Omental fat pad (tissue), 4 donors: ENCODE results near the gene DCLK2. TPM values are rescaled to one million over a fixed set of nuclear protein-coding genes. Genes with fewer than 3 reads are reported as not detected.

Experiments used
- ATAC-seq: fragments of 150-250 bp; one replicate; pipeline ENCODE4 v1.9.1; 2016; ENCODE audit warnings: mild to moderate bottlenecking, moderate library complexity; ENCODE audit not compliant: low FRiP score
- DNase-seq: peaks from one replicate; pipeline ENCODE4 v3.0.0-alpha.2; 2019; ENCODE audit warnings: low spot score
- total RNA-seq, 4 donors: library from RNA; depleted of rRNA; stranded (reverse); fragments of >200 nt; gene quantifications; one replicate each; pipeline ENCODE4 v1.1.0, GENCODE V29; 2016
- TF ChIP-seq, protein P1 (sequence below), 3 donors: fragments of 450-650 bp; IDR thresholded peaks; one replicate each; pipeline ENCODE4 v1.5.1; 2016 to 2017; ENCODE audit warnings: antibody characterized with exemption in 3 of 3, mild to moderate bottlenecking in 3 of 3, moderate library complexity in 2 of 3

DCLK2 gene
- total RNA-seq, 4 donors from 2014 or later: 4.9 to 8.8 (median 6.7) TPM

DNA sequence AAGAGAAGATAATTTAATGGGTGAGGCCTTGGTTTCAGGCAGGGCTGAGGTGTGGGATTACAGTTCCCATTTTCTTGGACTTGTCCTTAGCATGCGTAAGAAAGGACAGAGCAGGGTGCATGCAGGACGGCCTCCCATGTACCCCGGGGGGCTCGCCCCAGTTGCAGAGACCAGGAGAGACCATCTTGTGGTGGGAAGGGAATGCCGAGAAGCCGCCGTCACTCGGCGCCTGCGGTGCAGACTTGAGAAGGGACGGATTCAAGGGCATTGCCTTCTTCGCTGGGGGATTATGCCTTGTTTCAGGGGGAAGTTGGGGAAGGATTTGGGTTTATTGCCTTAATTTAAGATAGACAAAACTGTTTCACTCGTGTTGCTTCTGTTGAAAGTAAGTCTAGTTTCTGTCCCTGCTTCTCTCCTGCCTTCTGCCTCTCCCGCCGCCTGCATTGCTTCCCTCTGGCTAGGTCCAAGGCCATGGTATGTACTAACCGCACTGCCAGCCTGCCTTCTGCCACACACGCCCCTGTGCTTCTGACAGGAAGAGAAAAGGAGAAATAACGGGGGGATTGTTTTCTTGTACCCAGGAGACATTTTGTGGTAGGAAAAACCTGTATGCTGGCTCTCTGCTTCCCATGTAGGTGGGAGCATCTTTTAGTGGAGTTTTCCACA lies 175.9 kb downstream of the DCLK2 start:
- TF ChIP-seq, protein P1, sequence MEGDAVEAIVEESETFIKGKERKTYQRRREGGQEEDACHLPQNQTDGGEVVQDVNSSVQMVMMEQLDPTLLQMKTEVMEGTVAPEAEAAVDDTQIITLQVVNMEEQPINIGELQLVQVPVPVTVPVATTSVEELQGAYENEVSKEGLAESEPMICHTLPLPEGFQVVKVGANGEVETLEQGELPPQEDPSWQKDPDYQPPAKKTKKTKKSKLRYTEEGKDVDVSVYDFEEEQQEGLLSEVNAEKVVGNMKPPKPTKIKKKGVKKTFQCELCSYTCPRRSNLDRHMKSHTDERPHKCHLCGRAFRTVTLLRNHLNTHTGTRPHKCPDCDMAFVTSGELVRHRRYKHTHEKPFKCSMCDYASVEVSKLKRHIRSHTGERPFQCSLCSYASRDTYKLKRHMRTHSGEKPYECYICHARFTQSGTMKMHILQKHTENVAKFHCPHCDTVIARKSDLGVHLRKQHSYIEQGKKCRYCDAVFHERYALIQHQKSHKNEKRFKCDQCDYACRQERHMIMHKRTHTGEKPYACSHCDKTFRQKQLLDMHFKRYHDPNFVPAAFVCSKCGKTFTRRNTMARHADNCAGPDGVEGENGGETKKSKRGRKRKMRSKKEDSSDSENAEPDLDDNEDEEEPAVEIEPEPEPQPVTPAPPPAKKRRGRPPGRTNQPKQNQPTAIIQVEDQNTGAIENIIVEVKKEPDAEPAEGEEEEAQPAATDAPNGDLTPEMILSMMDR (IDR thresholded peaks at IDR 0.05): no peak
- DNase-seq (no peak), ATAC-seq (no peak)

DNA sequence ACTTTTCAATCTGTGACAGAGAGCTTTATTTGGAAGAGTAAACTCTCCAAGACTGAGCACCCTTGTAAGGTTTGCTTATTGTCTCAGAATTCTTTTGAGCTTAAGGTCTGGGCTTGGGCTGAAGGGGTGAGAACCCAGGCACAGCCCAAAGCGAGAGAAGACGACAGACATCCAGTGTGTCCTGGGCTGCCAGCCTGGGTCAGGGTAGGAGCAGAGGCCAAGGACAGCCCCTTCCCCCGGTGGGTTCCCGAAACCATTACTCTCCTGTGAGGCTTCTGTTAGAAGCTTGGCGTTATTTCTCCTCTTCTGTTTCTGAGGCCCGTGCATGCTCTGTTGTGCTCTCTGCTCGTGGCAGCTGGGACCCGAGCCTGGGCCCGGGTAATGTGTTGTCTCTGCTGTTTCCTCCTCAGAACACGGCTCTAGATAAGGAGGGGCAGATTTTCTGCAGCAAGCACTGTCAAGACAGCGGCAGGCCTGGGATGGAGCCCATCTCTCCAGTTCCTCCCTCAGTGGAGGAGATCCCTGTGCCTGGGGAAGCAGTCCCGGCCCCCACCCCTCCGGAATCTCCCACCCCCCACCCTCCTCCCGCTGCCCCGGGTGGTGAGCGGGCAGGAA lies 177.5 kb downstream of the DCLK2 start:
- DNase-seq (no peak), ATAC-seq (no peak)
- TF ChIP-seq, protein P1 (IDR thresholded peaks at IDR 0.05): no peak

DNA sequence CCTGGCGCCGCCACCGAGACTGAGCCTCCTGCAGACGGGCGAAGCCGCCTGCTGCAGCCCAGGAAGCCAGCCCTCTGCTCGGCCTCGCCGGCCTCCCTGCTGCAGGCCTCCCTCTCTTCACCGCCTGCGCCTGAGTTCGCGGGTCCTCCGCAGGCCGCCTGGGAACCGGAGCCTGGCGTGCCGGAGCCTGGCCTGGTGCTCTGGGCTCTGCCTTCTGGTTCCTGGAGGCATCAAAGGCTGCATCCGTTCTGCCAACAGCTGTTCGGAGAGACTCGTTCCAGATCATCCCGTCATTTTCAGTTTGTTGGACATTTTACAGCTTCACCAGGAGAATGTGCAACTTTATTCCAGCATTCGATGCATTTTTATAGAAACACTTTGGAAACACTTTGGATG lies 178.0 kb downstream of the DCLK2 start:
- no peak for DNase-seq
- TF ChIP-seq, protein P1 (IDR thresholded peaks at IDR 0.05): no peak
- no peak for ATAC-seq

DNA sequence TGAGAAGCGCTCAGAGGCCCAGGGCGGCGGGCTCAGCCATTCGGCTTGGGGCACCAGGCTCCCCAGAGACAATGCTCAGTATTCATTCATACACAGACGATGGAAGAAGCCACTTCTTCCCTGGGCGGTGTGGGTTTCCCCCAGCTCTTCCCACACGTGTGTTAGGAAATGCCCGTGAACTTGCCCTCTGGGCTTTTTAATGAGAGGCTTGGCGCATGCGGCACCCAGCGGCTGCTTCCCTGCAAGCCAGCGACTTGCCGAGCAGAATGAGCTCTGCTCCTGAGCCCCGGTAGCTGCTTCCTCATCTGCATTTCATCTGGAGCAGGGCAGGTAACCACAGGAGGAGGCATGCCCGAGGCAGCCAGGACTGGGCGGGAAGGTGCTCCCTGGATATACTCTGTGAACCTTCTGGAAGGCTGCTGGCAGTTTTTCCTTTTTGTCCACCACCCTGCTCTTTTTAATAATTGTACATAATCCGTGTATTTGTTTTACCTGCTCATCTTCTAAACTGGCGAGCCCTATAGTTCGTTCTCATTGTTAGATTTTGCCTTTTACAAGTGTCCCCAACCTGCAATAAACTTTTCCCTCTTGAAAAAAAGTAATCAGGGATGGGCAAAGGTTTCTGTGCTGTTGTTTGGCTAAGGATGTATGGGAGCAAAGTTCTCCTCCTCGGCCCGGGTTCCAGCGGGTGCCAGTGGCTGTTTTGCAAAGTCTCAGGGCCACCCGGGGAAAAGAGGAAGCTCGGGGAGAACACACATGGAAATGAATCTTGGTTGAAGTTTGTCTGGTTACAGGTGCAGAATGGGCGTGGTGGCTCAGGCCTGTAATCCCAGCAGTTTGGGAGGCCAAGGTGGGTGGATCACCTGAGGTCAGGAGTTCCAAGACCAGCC lies 178.8 kb downstream of the DCLK2 start:
- no peak for DNase-seq
- TF ChIP-seq, protein P1 (IDR thresholded peaks at IDR 0.05): no peak
- no peak for ATAC-seq

DNA sequence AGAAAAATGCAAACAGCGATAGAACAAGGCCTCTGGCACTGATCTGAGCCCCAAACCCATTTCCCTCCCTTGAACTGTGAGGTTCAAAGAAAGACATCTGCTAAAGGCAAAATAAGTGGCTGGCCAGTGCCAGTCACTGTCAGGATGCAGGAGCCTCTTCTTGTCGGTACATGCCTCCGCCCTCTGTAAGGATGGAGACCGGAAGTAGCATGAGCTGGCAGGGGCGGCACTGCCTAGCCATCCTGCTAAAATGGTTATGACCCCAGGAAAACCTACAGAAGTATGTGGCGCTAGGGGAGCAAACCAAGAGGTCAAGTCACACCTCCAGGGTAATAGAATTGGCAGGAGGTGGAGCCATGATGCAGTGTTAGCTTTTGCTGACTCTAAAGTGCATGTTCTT lies 180.3 kb downstream of the DCLK2 start:
- TF ChIP-seq, protein P1 (IDR thresholded peaks at IDR 0.05): no peak
- no peak for DNase-seq
- ATAC-seq: no peak

DNA sequence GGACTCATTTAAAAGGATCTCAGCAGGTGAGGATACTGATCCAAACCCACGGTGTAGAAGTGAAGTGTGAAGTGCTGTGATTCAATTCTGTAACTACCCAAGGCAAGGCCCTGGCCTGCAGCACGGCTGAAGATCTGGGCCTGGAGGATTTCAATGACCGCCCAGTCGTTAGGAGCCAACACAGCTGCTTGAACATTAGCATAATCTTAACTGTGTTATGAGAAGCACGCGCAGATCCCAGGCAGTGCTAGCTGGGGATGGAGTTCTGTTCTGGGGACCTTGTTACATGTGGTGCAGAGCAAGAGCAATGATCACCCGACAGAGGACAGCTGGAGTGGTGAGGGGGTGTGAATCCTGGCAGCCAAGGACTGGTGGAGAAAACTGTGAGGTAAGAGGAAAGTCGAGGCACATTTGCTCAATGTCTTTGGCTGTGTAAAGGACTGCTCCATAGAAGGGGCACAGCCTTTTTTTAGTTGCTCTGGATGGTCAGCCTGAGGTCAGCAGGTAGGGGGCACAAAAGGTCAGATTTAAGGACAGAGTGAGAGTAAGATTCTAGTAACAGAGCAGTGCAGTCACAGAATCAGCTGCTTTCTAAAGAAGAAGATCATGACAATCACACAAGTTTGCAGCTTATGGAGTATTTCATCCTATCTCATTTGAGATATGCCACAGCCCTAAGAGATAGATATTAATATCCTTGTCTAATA lies 181.8 kb downstream of the DCLK2 start:
- DNase-seq (no peak), ATAC-seq (no peak)
- TF ChIP-seq, protein P1 (IDR thresholded peaks at IDR 0.05): no peak
